Prostate gland (tissue), 2 donors: ENCODE measurements around the gene WWOX. TPM values are rescaled to one million over a fixed set of nuclear protein-coding genes. Genes with fewer than 3 reads are reported as not detected.

ENCODE experiments used
- DNase-seq: peaks from one replicate; pipeline ENCODE4 v3.0.0-alpha.2; 2019; ENCODE audit warnings: low spot score
- H3K27ac ChIP-seq, 2 donors: fragments of 200-600 bp; sonication (generic); 2 replicates each; pipeline ENCODE4 v1.5.1; 2017 to 2019
- H3K27me3 ChIP-seq: fragments of 200-600 bp; sonication (generic); replicated peaks from 2 replicates; pipeline ENCODE4 v1.5.1; 2019; ENCODE audit not compliant: insufficient read depth
- H3K36me3 ChIP-seq, 2 donors: fragments of 200-600 bp; sonication (generic); 1 replicate in 1 of 2; 2 replicates in 1 of 2; pipeline versions ENCODE4 v1.5.1 to v1.8.1; 2017 to 2019
- H3K4me1 ChIP-seq: fragments of 200-600 bp; sonication (generic); replicated peaks from 2 replicates; pipeline ENCODE4 v1.5.1; 2019
- H3K4me3 ChIP-seq, 2 donors: fragments of 200-600 bp; sonication (generic); 2 replicates each; pipeline ENCODE4 v1.5.1; 2017 to 2019
- H3K9me3 ChIP-seq: fragments of 200-600 bp; sonication (generic); 2 replicates; pipeline ENCODE4 v1.5.1; 2017
- CTCF ChIP-seq, 4 experiments: fragments of 200-600 bp in 2 of 4; fragments of 450-650 bp in 2 of 4; sonication (generic) in 2 of 4; IDR thresholded peaks; 1 replicate in 3 of 4; 2 replicates in 1 of 4; pipeline ENCODE4 v1.5.1; 2016 to 2019; ENCODE audit warnings: antibody characterized with exemption in 4 of 4, mild to moderate bottlenecking in 2 of 4, moderate library complexity in 2 of 4
- POLR2A ChIP-seq: fragments of 450-650 bp; IDR thresholded peaks from one replicate; pipeline ENCODE4 v1.6.1; 2016; ENCODE audit warnings: antibody characterized with exemption, mild to moderate bottlenecking
- POLR2AphosphoS5 ChIP-seq: sonication (generic); formaldehyde crosslinking; IDR thresholded peaks from one replicate; pipeline ENCODE4 v1.6.1; 2017; ENCODE audit warnings: antibody characterized with exemption
- WGBS: methylation state at CpG from one replicate; pipeline ENCODE4 v1.1.5; 2018; 5-methylcytosine and 5-hydroxymethylcytosine counted together
- intact Hi-C: fragments of 100-400 bp; cut with DNase I; formaldehyde crosslinking; loops from one replicate; pipeline ENCODE4 v1.14.2; 2022
- total RNA-seq, 2 donors: library from RNA; depleted of rRNA; stranded (reverse); fragments of >200 nt; gene quantifications; one replicate each; pipeline ENCODE4 v1.1.0, GENCODE V29; 2016

Gene WWOX
- total RNA-seq, 2 donors from 2014 or later: 93.2 to 99.4 TPM

DNA sequence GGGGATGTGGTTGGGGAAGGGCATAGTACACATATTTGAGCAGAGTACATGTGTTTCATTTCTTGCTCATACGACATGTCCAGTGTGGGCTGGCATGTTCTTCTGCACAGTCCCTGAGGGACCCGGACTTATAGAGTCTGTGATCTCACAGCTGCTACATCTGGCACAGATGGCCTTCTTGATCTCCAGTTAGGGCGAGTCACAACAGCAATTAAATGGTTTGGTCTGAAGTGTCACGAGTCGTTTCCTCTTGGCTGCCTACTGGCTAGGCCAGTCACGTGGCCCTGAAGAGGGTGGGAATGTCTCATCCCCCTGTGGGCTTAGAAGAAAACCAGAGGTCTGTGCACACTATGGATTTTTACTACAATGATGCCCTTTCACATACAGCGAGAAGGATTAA is 443.6 kb downstream of the WWOX start:
- H3K27me3 ChIP-seq: no peaks in the 10 kb centered on the region
- 85% methylated on average over 7 of the region's 7 CpGs for WGBS
- no peak for DNase-seq

GRCh38 chr16:78549366-78549765 is 449.9 kb downstream of the WWOX start:
- Histone ChIP-seq H3K27me3 (no peaks in the 10 kb centered on the region), H3K27ac (no peak overlapping the region), H3K4me1 (no peaks in the 10 kb centered on the region), H3K4me3 (no peak overlapping the region), H3K36me3 (no peaks in the 10 kb centered on the region), H3K9me3 (no peaks in the 10 kb centered on the region)
- no peak for TF ChIP-seq POLR2A
- TF ChIP-seq CTCF (IDR thresholded peaks at IDR 0.05): no peak
- no peak for TF ChIP-seq POLR2AphosphoS5
- intact Hi-C loops: no loop called here
- WGBS: 88% methylated on average over 6 of the region's 6 CpGs
- no peak for DNase-seq

More for the DNA sequence above, 443.6 kb downstream of the WWOX start:
- intact Hi-C loops: no loop called here
- Histone ChIP-seq H3K4me1 (no peaks in the 10 kb centered on the region), H3K9me3 (no peaks in the 10 kb centered on the region), H3K27ac (no peak overlapping the region), H3K36me3 (no peaks in the 10 kb centered on the region), H3K4me3 (no peak overlapping the region)
- TF ChIP-seq POLR2AphosphoS5 (no peak), POLR2A (no peak), CTCF (IDR thresholded peaks at IDR 0.05) (no peak)

DNA sequence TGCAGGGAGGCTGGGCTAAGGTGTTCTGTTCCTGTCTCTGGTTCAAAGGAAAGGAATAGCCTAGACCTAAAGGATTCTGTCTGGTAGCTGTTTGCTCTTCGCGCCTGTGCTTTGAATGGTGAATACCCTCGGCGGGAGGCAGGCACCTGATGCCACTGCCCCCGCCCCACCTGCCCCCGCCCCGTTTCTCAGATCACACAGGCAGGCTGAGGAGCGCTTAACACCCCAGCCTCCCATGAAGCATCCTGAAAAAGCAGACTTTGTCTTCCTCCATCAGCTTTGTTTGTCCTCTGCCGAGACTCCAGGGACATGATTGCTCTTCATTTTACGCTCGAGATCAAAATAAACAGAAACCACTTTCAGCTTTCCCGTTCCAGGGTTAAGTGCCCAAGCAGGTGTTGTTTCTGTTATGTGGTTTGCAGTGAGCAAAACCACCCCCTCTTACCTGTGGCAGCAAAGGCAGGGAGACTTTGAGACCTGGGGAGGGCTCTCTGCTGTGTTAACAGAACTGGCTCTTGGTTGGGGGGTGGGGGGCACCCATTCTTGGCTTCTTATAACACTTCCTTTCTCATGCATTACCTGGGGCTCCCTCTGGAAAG is 452.1 kb downstream of the WWOX start:
- intact Hi-C loops: no loop called here
- Histone ChIP-seq H3K27me3 (no peaks in the 10 kb centered on the region), H3K36me3 (no peaks in the 10 kb centered on the region), H3K4me3 (no peak overlapping the region), H3K9me3 (no peaks in the 10 kb centered on the region), H3K27ac (no peak overlapping the region), H3K4me1 (no peaks in the 10 kb centered on the region)
- no peak for DNase-seq
- TF ChIP-seq POLR2A (no peak), POLR2AphosphoS5 (no peak), CTCF (IDR thresholded peaks at IDR 0.05) (no peak)
- 16% methylated on average over 12 of the region's 12 CpGs for WGBS

DNA sequence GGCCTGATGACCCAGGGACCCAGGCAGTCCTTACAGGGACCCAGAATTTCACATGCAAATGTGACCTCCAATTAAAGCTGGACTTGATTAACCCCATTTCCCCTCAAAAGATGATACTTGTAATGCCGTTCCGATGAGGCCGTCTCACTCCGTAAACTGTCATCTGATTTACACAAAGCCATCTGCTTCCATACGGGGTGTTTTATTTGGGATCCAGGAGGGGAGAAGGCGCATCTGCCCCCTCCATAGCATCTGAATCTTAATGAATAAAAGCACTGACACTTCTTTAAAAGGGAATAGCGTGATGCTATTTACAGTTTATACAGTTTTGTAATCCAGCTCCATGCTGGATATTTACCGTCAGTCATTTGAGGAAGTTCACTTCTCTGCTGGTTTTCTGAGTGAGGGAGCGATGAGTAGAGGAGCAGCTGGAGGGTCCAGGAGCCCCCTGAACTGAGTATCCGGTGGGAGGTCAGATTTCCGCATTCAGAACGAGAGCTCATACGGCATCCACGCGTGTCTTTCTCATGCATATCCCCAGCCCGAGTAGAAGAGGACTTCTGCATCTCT is 452.7 kb downstream of the WWOX start:
- intact Hi-C loops: no loop called here

More for the DNA sequence above, 452.7 kb downstream of the WWOX start:
- Histone ChIP-seq H3K27ac (no peak overlapping the region), H3K4me3 (no peak overlapping the region), H3K9me3 (no peaks in the 10 kb centered on the region), H3K27me3 (no peaks in the 10 kb centered on the region), H3K36me3 (no peaks in the 10 kb centered on the region), H3K4me1 (no peaks in the 10 kb centered on the region)
- no peak for DNase-seq
- 74% methylated on average over 16 of the region's 16 CpGs for WGBS
- TF ChIP-seq POLR2A (no peak), CTCF (IDR thresholded peaks at IDR 0.05) (no peak), POLR2AphosphoS5 (no peak)
